Fibroblast of mammary gland (primary cell): ENCODE measurements around the gene ZNF518A.

ENCODE experiments used
- DNase-seq: peaks from one replicate; pipeline ENCODE4 v3.0.0-alpha.2; 2010; ENCODE audit warnings: low read depth
- H3K4me3 ChIP-seq: 2 replicates; pipeline ENCODE4 v1.5.1; 2011; ENCODE audit warnings: low read depth, mild to moderate bottlenecking, low read length, moderate library complexity; ENCODE audit not compliant: control insufficient read depth
- CTCF ChIP-seq: conservative IDR thresholded peaks from 2 replicates; pipeline ENCODE4 v1.5.1; 2011; ENCODE audit warnings: low read depth, low read length, inconsistent platforms; ENCODE audit not compliant: control insufficient read depth, insufficient read depth

The ZNF518A gene

GRCh38 chr10:96092999-96093767 lies 36.9 kb upstream of the ZNF518A start:
- DNase-seq: no peak
- TF ChIP-seq CTCF: no peak
- H3K4me3 ChIP-seq: no peak overlapping the region

DNA sequence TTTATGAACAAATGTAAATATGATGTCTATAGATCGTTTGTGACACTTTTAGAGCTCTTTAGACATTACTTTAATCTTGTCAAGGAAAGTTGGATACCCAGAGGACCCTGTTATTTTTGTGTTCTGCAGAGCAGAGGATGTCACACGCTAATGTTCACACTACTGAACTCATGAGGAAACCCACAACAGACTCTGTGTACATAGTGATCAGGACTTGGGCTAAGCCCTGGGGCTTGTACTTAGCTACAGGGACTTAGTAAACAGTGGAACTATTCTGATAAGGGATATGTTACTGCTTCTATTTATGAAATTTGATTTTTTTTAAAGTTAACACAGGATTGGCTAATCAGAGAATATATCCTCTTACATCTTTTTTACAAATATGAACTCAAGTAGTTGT lies 36.1 kb upstream of the ZNF518A start:
- DNase-seq: no peak
- no peak overlapping the region for H3K4me3 ChIP-seq
- no peak for TF ChIP-seq CTCF

GRCh38 chr10:96096958-96097357 lies 33.1 kb upstream of the ZNF518A start:
- no peak for DNase-seq

DNA sequence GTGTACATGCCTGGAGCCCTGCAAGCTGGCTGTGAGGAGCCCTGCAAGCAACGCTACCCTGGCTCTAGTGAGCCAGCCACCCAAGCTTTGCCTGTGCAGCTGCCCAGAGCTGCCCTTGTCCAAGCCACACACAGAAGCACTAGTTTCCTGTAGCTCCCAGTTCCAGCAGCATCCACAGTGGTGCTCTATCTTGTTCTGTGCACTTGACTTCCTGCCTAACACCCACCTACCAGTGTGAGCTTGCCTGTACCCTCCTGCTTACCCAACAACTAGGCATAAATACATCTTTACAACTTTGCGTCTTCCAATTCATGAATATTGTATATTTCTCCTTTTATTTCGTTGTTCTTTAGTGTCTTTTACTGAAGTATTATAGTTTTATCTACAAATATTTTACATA lies 32.2 kb upstream of the ZNF518A start:
- TF ChIP-seq CTCF: no peak

More at GRCh38 chr10:96096958-96097357, 33.1 kb upstream of the ZNF518A start:
- TF ChIP-seq CTCF: no peak
- no peak overlapping the region for H3K4me3 ChIP-seq

GRCh38 chr10:96107623-96108038 lies 22.5 kb upstream of the ZNF518A start:
- no peak for TF ChIP-seq CTCF
- no peak for DNase-seq
- no peak overlapping the region for H3K4me3 ChIP-seq

More for the DNA sequence above, 32.2 kb upstream of the ZNF518A start:
- no peak overlapping the region for H3K4me3 ChIP-seq
- DNase-seq: no peak

DNA sequence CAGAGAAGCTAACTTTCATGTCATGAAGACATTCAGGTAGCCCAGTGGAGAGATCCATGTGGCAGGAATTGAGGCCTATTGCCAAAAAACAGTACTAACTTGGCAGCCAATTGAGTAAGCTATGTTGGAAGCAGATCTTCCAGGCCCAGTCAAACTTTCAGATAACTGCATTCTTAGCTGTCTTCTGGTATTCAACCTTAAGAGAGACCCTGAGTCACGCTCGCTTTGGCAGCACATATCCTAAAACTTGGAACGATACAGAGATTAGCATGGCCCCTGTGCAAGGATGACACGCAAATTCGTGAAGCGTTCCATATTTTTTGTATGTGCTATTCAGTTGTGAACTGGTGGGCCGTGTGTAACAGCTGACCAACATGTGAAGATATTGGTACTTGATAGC lies 17.6 kb upstream of the ZNF518A start:
- no peak overlapping the region for H3K4me3 ChIP-seq
- no peak for TF ChIP-seq CTCF
- no peak for DNase-seq
